IMR-90 (cell line): Measurements from ENCODE around the gene PAQR7. TPM values are rescaled to one million over a fixed set of nuclear protein-coding genes. Genes with fewer than 3 reads are reported as not detected.

Experiments
- ATAC-seq: fragments of 200-7000 bp; cut with Tn5 transposase; 2 replicates; pipeline ENCODE4 v1.9.1; 2020; ENCODE audit warnings: low read depth, mild to moderate bottlenecking, moderate library complexity
- BruUV-seq: library from RNA; stranded (reverse); fragments of 400-500 nt; replicated peaks from 2 replicates; lab custom pipeline; 2021; lab: Mats Ljungman, UMichigan
- CTCF ChIA-PET: fragments of 300-600 bp; formaldehyde crosslinking; extraction: SDS; loops from one replicate; lab custom pipeline; 2021; ENCODE audit warnings: antibody characterized with exemption; lab: Yijun Ruan, JAX
- POLR2A ChIA-PET: fragments of 300-600 bp; sonication (Branson Sonifier 250); formaldehyde crosslinking; loops from one replicate; lab custom pipeline; 2022; ENCODE audit warnings: antibody characterized with exemption; ENCODE audit not compliant: unreplicated experiment; lab: Charles Lee
- DNase-seq: peaks from one replicate; pipeline ENCODE4 v3.0.0; 2013
- H2AFZ ChIP-seq: replicated peaks from 2 replicates; pipeline ENCODE3; 2013; ENCODE audit warnings: low read length, mild to moderate bottlenecking; ENCODE audit not compliant: poor library complexity
- H2AK5ac ChIP-seq: 2 replicates; pipeline ENCODE4 v1.6.1; 2013; ENCODE audit warnings: low read depth, low read length, inconsistent platforms
- H2AK9ac ChIP-seq: replicated peaks from 2 replicates; pipeline ENCODE3; 2013; ENCODE audit warnings: mild to moderate bottlenecking, low read depth, low read length, moderate library complexity; ENCODE audit not compliant: poor library complexity
- H2BK120ac ChIP-seq: 2 replicates; pipeline ENCODE4 v1.6.1; 2013; ENCODE audit warnings: low read depth, low read length, inconsistent platforms
- H2BK15ac ChIP-seq: 3 replicates; pipeline ENCODE4 v1.6.1; 2013; ENCODE audit warnings: low read depth, low read length, inconsistent platforms
- H2BK20ac ChIP-seq: 2 replicates; pipeline ENCODE4 v1.6.1; 2013; ENCODE audit warnings: low read depth, mild to moderate bottlenecking, inconsistent platforms, low read length, moderate library complexity
- H2BK5ac ChIP-seq: 2 replicates; pipeline ENCODE4 v1.6.1; 2013; ENCODE audit warnings: mild to moderate bottlenecking, low read depth, low read length, inconsistent platforms; ENCODE audit not compliant: poor library complexity, severe bottlenecking
- H3K14ac ChIP-seq: replicated peaks from 2 replicates; pipeline ENCODE4 v1.6.1; 2013; ENCODE audit warnings: low read depth, low read length, inconsistent platforms
- H3K18ac ChIP-seq: 2 replicates; pipeline ENCODE4 v1.6.1; 2013; ENCODE audit warnings: low read depth, low read length, control low read depth
- H3K23ac ChIP-seq: 2 replicates; pipeline ENCODE4 v1.6.1; 2013; ENCODE audit warnings: low read depth, low read length, inconsistent platforms
- H3K27ac ChIP-seq: 2 replicates; pipeline ENCODE4 v1.5.1; 2013; ENCODE audit warnings: mild to moderate bottlenecking, control low read depth, low read length; ENCODE audit not compliant: insufficient read depth
- H3K27me3 ChIP-seq: 2 replicates; pipeline ENCODE4 v1.6.1; 2013; ENCODE audit warnings: low read length; ENCODE audit not compliant: control insufficient read depth, insufficient read depth
- H3K36me3 ChIP-seq: 2 replicates; pipeline ENCODE4 v1.6.1; 2013; ENCODE audit warnings: low read length, mixed read lengths; ENCODE audit not compliant: control insufficient read depth, insufficient read depth
- H3K4ac ChIP-seq: 2 replicates; pipeline ENCODE4 v1.6.1; 2013; ENCODE audit warnings: low read depth, low read length, inconsistent platforms
- H3K4me1 ChIP-seq: 2 replicates; pipeline ENCODE4 v1.6.1; 2013; ENCODE audit warnings: low read length, mixed read lengths; ENCODE audit not compliant: control insufficient read depth, insufficient read depth
- H3K4me2 ChIP-seq: 2 replicates; pipeline ENCODE4 v1.6.1; 2013; ENCODE audit warnings: low read depth, mild to moderate bottlenecking, control low read depth, low read length, moderate library complexity
- H3K4me3 ChIP-seq: 2 replicates; pipeline ENCODE4 v1.5.1; 2013; ENCODE audit warnings: low read depth, mild to moderate bottlenecking, control low read depth, low read length, moderate library complexity; ENCODE audit not compliant: insufficient read depth
- H3K56ac ChIP-seq: 2 replicates; pipeline ENCODE4 v1.6.1; 2013; ENCODE audit warnings: low read length, inconsistent platforms; ENCODE audit not compliant: insufficient read depth; ENCODE audit errors: extremely low read depth
- H3K79me1 ChIP-seq, 2 experiments: 2 replicates each; pipeline ENCODE4 v1.6.1; 2013; ENCODE audit warnings: low read length in 2 of 2, inconsistent platforms in 1 of 2, low read depth in 1 of 2
- H3K9ac ChIP-seq: 2 replicates; pipeline ENCODE4 v1.6.1; 2013; ENCODE audit warnings: low read depth, low read length, control low read depth
- H3K9me1 ChIP-seq: 2 replicates; pipeline ENCODE4 v1.6.1; 2013; ENCODE audit warnings: low read length, inconsistent platforms; ENCODE audit not compliant: insufficient read depth
- H3K9me3 ChIP-seq: 2 replicates; pipeline ENCODE4 v1.6.1; 2013; ENCODE audit warnings: low read length; ENCODE audit not compliant: control insufficient read depth, insufficient read depth
- H4K20me1 ChIP-seq: 2 replicates; pipeline ENCODE4 v1.6.1; 2013; ENCODE audit warnings: low read length, inconsistent platforms; ENCODE audit not compliant: insufficient read depth
- H4K5ac ChIP-seq: 2 replicates; pipeline ENCODE4 v1.6.1; 2013; ENCODE audit warnings: mild to moderate bottlenecking, low read depth, low read length, control low read depth
- H4K8ac ChIP-seq, 2 experiments: 2 replicates each; pipeline ENCODE4 v1.6.1; 2013; ENCODE audit warnings: low read depth in 2 of 2, low read length in 2 of 2, control low read depth in 1 of 2, inconsistent platforms in 1 of 2
- H4K91ac ChIP-seq: 2 replicates; pipeline ENCODE4 v1.6.1; 2013; ENCODE audit warnings: low read depth, low read length, inconsistent platforms; ENCODE audit not compliant: insufficient read depth
- BHLHE40 ChIP-seq: fragments of 150-350 bp; IDR thresholded peaks from 2 replicates; pipeline ENCODE4 v1.6.1; 2016; ENCODE audit warnings: mild to moderate bottlenecking, low read depth, low read length
- CEBPB ChIP-seq: IDR thresholded peaks from 2 replicates; pipeline ENCODE4 v1.6.1; 2012; ENCODE audit warnings: low read depth, low read length, improper control_type of control experiment
- CHD1 ChIP-seq: IDR thresholded peaks from 2 replicates; pipeline ENCODE4 v1.6.1; 2012; ENCODE audit warnings: low read depth, low read length, improper control_type of control experiment
- CTCF ChIP-seq: conservative IDR thresholded peaks from 2 replicates; pipeline ENCODE4 v1.5.1; 2012; ENCODE audit warnings: mild to moderate bottlenecking, low read depth, low read length, improper control_type of control experiment
- ELK1 ChIP-seq: fragments of 150-350 bp; IDR thresholded peaks from 2 replicates; pipeline ENCODE4 v1.6.1; 2016; ENCODE audit warnings: low read depth, mild to moderate bottlenecking, low read length, moderate library complexity, borderline replicate concordance
- FOS ChIP-seq: fragments of 150-350 bp; IDR thresholded peaks from 2 replicates; pipeline ENCODE4 v1.6.1; 2016; ENCODE audit warnings: low read depth, low read length
- MAFK ChIP-seq: IDR thresholded peaks from 2 replicates; pipeline ENCODE4 v1.6.1; 2012; ENCODE audit warnings: low read depth, low read length, improper control_type of control experiment
- MAZ ChIP-seq: IDR thresholded peaks from 2 replicates; pipeline ENCODE4 v1.6.1; 2012; ENCODE audit warnings: low read depth, mild to moderate bottlenecking, low read length, improper control_type of control experiment, moderate library complexity, borderline replicate concordance
- MXI1 ChIP-seq: IDR thresholded peaks from 2 replicates; pipeline ENCODE4 v1.6.1; 2012; ENCODE audit warnings: low read depth, mild to moderate bottlenecking, low read length, moderate library complexity, borderline replicate concordance
- POLR2A ChIP-seq: IDR thresholded peaks from 2 replicates; pipeline ENCODE4 v1.6.1; 2012; ENCODE audit warnings: mild to moderate bottlenecking, low read depth, low read length
- RAD21 ChIP-seq: IDR thresholded peaks from 2 replicates; pipeline ENCODE4 v1.6.1; 2012; ENCODE audit warnings: low read length, improper control_type of control experiment
- RCOR1 ChIP-seq: IDR thresholded peaks from 2 replicates; pipeline ENCODE4 v1.6.1; 2012; ENCODE audit warnings: mild to moderate bottlenecking, low read length, improper control_type of control experiment; ENCODE audit not compliant: insufficient replicate concordance
- RFX5 ChIP-seq: IDR thresholded peaks from 2 replicates; pipeline ENCODE4 v1.8.0; 2012; ENCODE audit warnings: low read depth, mild to moderate bottlenecking, low read length, moderate library complexity
- SMC3 ChIP-seq: fragments of 150-350 bp; IDR thresholded peaks from 2 replicates; pipeline ENCODE4 v1.6.1; 2016; ENCODE audit warnings: low read depth, mild to moderate bottlenecking, antibody characterized with exemption, low read length, moderate library complexity
- USF2 ChIP-seq: fragments of 150-350 bp; IDR thresholded peaks from 2 replicates; pipeline ENCODE4 v1.6.1; 2017; ENCODE audit warnings: mild to moderate bottlenecking, antibody characterized with exemption, low read length, low read depth
- WGBS, 2 experiments: methylation state at CpG; one replicate each; pipeline versions ENCODE4 v1.1.5 to v1.1.7; 2013; ENCODE audit warnings: missing lambda C conversion rate in 2 of 2; ENCODE audit not compliant: insufficient read length in 1 of 2; ENCODE audit errors: extremely low coverage in 2 of 2; 5-methylcytosine and 5-hydroxymethylcytosine counted together
- dilution Hi-C: fragments of 300-500 bp; cut with HindIII; formaldehyde crosslinking; loops from one replicate; pipeline ENCODE4 v1.14.3; 2018; ENCODE audit warnings: low sequenced_read_pairs; ENCODE audit not compliant: unreplicated experiment
- in situ Hi-C: fragments of 300-500 bp; cut with MboI; formaldehyde crosslinking; loops from 3 replicates; pipeline ENCODE4 v1.14.3; 2019; ENCODE audit warnings: low sequenced_read_pairs, inconsistent platforms, mixed read lengths
- intact Hi-C: fragments of 100-400 bp; cut with micrococcal nuclease; formaldehyde crosslinking; loops from 2 replicates; pipeline ENCODE4 v1.10.0; 2022
- polyA plus RNA-seq, 3 experiments: library from polyadenylated mRNA; depleted of rRNA; stranded (reverse); fragments of >200 nt; gene quantifications; 2 replicates each; pipeline ENCODE4 v1.2.3, GENCODE V29; 2012; ENCODE audit warnings: low replicate concordance in 1 of 3
- total RNA-seq: library from RNA; depleted of rRNA; stranded (reverse); fragments of >200 nt; gene quantifications from 2 replicates; pipeline ENCODE4 v1.2.3, GENCODE V29; 2012

Gene PAQR7
- total and polyA plus RNA-seq, 2 of the 4 experiments (the other 2 are of a cell fraction), result 9.0 to 12.9 TPM

- Histone ChIP-seq H3K18ac (no peak overlapping the region), H3K9me1 (no peaks in the 10 kb centered on the region; the same call in 1 of the 2 replicates), H3K27me3 (peaks cover 18% of the 10 kb centered on the region), H4K20me1 (no peaks in the 10 kb centered on the region), H2BK20ac (no peak overlapping the region), H4K8ac (peak overlapping the region; percentile 67 to 91; a peak in 3 of 4 replicates), H3K56ac (no peak overlapping the region), H3K4me1 (peaks cover 8% of the 10 kb centered on the region), H3K36me3 (no peaks in the 10 kb centered on the region), H3K23ac (peak overlapping the region; percentile 71), H2AK5ac (no peak overlapping the region), H2AFZ (peak overlapping the region; percentile 91), H3K4me3 (peak overlapping the region; percentile 36), H2BK120ac (peak overlapping the region; percentile 61), H3K27ac (no peak overlapping the region), H2BK5ac (no peak overlapping the region), H2BK15ac (no peak overlapping the region; the same call in 2 of the 3 replicates), H3K4me2 (peak overlapping the region; percentile 53), H3K4ac (peak overlapping the region; percentile 24), H4K5ac (no peak overlapping the region), H3K14ac (peak overlapping the region; percentile 55; the same call in 1 of the 2 replicates), H2AK9ac (no peak overlapping the region), H3K9ac (peak overlapping the region; percentile 10; the same call in 1 of the 2 replicates), H4K91ac (peak overlapping the region; percentile 58; the same call in 1 of the 2 replicates), H3K79me1 (no peaks in the 10 kb centered on the region), H3K9me3 (no peaks in the 10 kb centered on the region)
- DNase-seq, result no peak
- peak; percentile 71 for ATAC-seq
- dilution Hi-C loops, result no loop called here
- in situ Hi-C loops, result no loop called here
- CTCF ChIA-PET, result interaction anchor here (1.2 to 1.3 kb wide), 2 partner anchors 11 to 27 kb away, joined by 3 to 4 read pairs; no protein-coding TSS in a partner anchor
- BruUV-seq, result no TSS peak
- 7% methylated on average over 8 of the region's 32 CpGs; no CpG with 5 or more reads in 1 of the 2 experiments for WGBS, 2 experiments
- POLR2A ChIA-PET, result no interaction called here
- intact Hi-C loops, result no loop called here
- no peak for TF ChIP-seq ELK1
- no peak for TF ChIP-seq CTCF
- TF ChIP-seq RAD21, result no peak
- no peak for TF ChIP-seq FOS
- TF ChIP-seq USF2, result no peak
- no peak for TF ChIP-seq BHLHE40
- TF ChIP-seq MAZ, result no peak
- no peak for TF ChIP-seq CHD1
- TF ChIP-seq MAFK, result no peak
- no peak for TF ChIP-seq POLR2A
- no peak for TF ChIP-seq RCOR1
- TF ChIP-seq RFX5, result no peak
- no peak for TF ChIP-seq MXI1
- no peak for TF ChIP-seq SMC3
- TF ChIP-seq CEBPB, result no peak
These were observed 47.6 kb upstream of the PAQR7 start for GRCh38 chr1:25922971-25923552.
